Measurements from ENCODE around the gene PRKN.

The PRKN gene

GRCh38 chr6:161973064-161973463 lies 754.5 kb downstream of the PRKN start:
- Histone ChIP-seq H3K4me3 (IDR thresholded peaks at IDR 0.05; ENCODE audit: insufficient read depth, low read depth, low read length) (no peak overlapping the region), H3K27ac (no peak overlapping the region), H3K27me3 (ENCODE audit: insufficient read depth, low read depth) (no peaks in the 10 kb centered on the region), H3K79me2 (ENCODE audit: insufficient read depth, low read depth) (no peaks in the 10 kb centered on the region), H3K4me1 (ENCODE audit: low read depth, poor library complexity, severe bottlenecking) (no peaks in the 10 kb centered on the region), H3K4me2 (no peak overlapping the region), H3K36me3 (ENCODE audit: insufficient read depth) (no peaks in the 10 kb centered on the region), H4K20me1 (ENCODE audit: insufficient read depth) (no peaks in the 10 kb centered on the region), H2AFZ (ENCODE audit: low read depth) (no peak overlapping the region), H3K9ac (no peak overlapping the region)
- TF ChIP-seq CTCF (conservative IDR thresholded peaks at IDR 0.05; ENCODE audit: low read depth, low read length): no peak

- no peaks in the 10 kb centered on the region for H4K20me1 ChIP-seq (ENCODE audit: insufficient read depth)
- no peaks in the 10 kb centered on the region for H3K79me2 ChIP-seq (ENCODE audit: insufficient read depth, low read depth)
- H2AFZ ChIP-seq (ENCODE audit: low read depth): no peak overlapping the region
- H3K27ac ChIP-seq: no peak overlapping the region
- no peak overlapping the region for H3K4me2 ChIP-seq
- no peaks in the 10 kb centered on the region for H3K36me3 ChIP-seq (ENCODE audit: insufficient read depth)
- H3K4me3 ChIP-seq (IDR thresholded peaks at IDR 0.05; ENCODE audit: insufficient read depth, low read depth, low read length): no peak overlapping the region
- H3K27me3 ChIP-seq (ENCODE audit: insufficient read depth, low read depth): no peaks in the 10 kb centered on the region
- no peak for TF ChIP-seq CTCF (conservative IDR thresholded peaks at IDR 0.05; ENCODE audit: low read depth, low read length)
- H3K9ac ChIP-seq: no peak overlapping the region
- no peaks in the 10 kb centered on the region for H3K4me1 ChIP-seq (ENCODE audit: low read depth, poor library complexity, severe bottlenecking)
These were observed 756.5 kb downstream of the PRKN start for GRCh38 chr6:161971043-161971442.

- no peak overlapping the region for H3K27ac ChIP-seq
These were observed 763.8 kb downstream of the PRKN start for GRCh38 chr6:161963634-161964234.

GRCh38 chr6:161963181-161963580 lies 764.4 kb downstream of the PRKN start:
- no peak for TF ChIP-seq CTCF (conservative IDR thresholded peaks at IDR 0.05; ENCODE audit: low read depth, low read length)
- H4K20me1 ChIP-seq (ENCODE audit: insufficient read depth): no peaks in the 10 kb centered on the region
- H3K9ac ChIP-seq: no peak overlapping the region

More at GRCh38 chr6:161963634-161964234, 763.8 kb downstream of the PRKN start:
- no peaks in the 10 kb centered on the region for H4K20me1 ChIP-seq (ENCODE audit: insufficient read depth)
- H3K4me1 ChIP-seq (ENCODE audit: low read depth, poor library complexity, severe bottlenecking): no peaks in the 10 kb centered on the region
- H3K79me2 ChIP-seq (ENCODE audit: insufficient read depth, low read depth): no peaks in the 10 kb centered on the region
- TF ChIP-seq CTCF (conservative IDR thresholded peaks at IDR 0.05; ENCODE audit: low read depth, low read length): no peak
- H3K4me3 ChIP-seq (IDR thresholded peaks at IDR 0.05; ENCODE audit: insufficient read depth, low read depth, low read length): no peak overlapping the region
- H3K9ac ChIP-seq: no peak overlapping the region
- no peaks in the 10 kb centered on the region for H3K36me3 ChIP-seq (ENCODE audit: insufficient read depth)
- H2AFZ ChIP-seq (ENCODE audit: low read depth): no peak overlapping the region
- no peaks in the 10 kb centered on the region for H3K27me3 ChIP-seq (ENCODE audit: insufficient read depth, low read depth)
- no peak overlapping the region for H3K4me2 ChIP-seq

More at GRCh38 chr6:161963181-161963580, 764.4 kb downstream of the PRKN start:
- H3K27me3 ChIP-seq (ENCODE audit: insufficient read depth, low read depth): no peaks in the 10 kb centered on the region
- no peak overlapping the region for H2AFZ ChIP-seq (ENCODE audit: low read depth)
- no peaks in the 10 kb centered on the region for H3K79me2 ChIP-seq (ENCODE audit: insufficient read depth, low read depth)
- no peak overlapping the region for H3K4me3 ChIP-seq (IDR thresholded peaks at IDR 0.05; ENCODE audit: insufficient read depth, low read depth, low read length)
- H3K36me3 ChIP-seq (ENCODE audit: insufficient read depth): no peaks in the 10 kb centered on the region
- H3K4me1 ChIP-seq (ENCODE audit: low read depth, poor library complexity, severe bottlenecking): no peaks in the 10 kb centered on the region
- H3K4me2 ChIP-seq: no peak overlapping the region
- H3K27ac ChIP-seq: no peak overlapping the region
